Measurements from ENCODE around the gene AUTS2. TPM values are rescaled to one million over a fixed set of nuclear protein-coding genes. Genes with fewer than 3 reads are reported as not detected.

AUTS2 gene
- total RNA-seq, 1 experiment from 2014 or later, result not detected

- H3K9me3 ChIP-seq (replicated peaks), result 0 out of 2 replicates have a peak, but pooled peaks cover 5% of the 10 kb centered on the region
- no peak for DNase-seq (ENCODE audit: low read depth in 1 of 2, low spot score in 2 of 2)
- no peaks in the 10 kb centered on the region for H3K27me3 ChIP-seq (replicated peaks)
- H3K36me3 ChIP-seq, result no peaks in the 10 kb centered on the region
- no peaks in the 10 kb centered on the region for H3K4me1 ChIP-seq (replicated peaks)
- no peak overlapping the region for H3K27ac ChIP-seq
- no peak overlapping the region for H3K4me3 ChIP-seq
Observed at GRCh38 chr7:70749831-70750230, 1151.6 kb downstream of the AUTS2 start.

- Histone ChIP-seq H3K4me3 (no peak overlapping the region), H3K27me3 (replicated peaks) (no peaks in the 10 kb centered on the region), H3K36me3 (no peaks in the 10 kb centered on the region), H3K9me3 (replicated peaks) (0 out of 2 replicates have a peak, but pooled peaks cover 5% of the 10 kb centered on the region), H3K4me1 (replicated peaks) (no peaks in the 10 kb centered on the region), H3K27ac (no peak overlapping the region)
- no peak for DNase-seq (ENCODE audit: low read depth in 1 of 2, low spot score in 2 of 2)
Observed at GRCh38 chr7:70751895-70752294, 1153.6 kb downstream of the AUTS2 start.

GRCh38 chr7:70752794-70753241, 1154.5 kb downstream of the AUTS2 start:
- H3K27ac ChIP-seq, result no peak overlapping the region
- no peaks in the 10 kb centered on the region for H3K9me3 ChIP-seq (replicated peaks)
- no peaks in the 10 kb centered on the region for H3K36me3 ChIP-seq
- H3K4me1 ChIP-seq (replicated peaks), result no peaks in the 10 kb centered on the region
- DNase-seq (ENCODE audit: low read depth in 1 of 2, low spot score in 2 of 2), result no peak
- no peak overlapping the region for H3K4me3 ChIP-seq
- H3K27me3 ChIP-seq (replicated peaks), result no peaks in the 10 kb centered on the region

- H3K4me3 ChIP-seq, result no peak overlapping the region
- no peak for DNase-seq (ENCODE audit: low read depth in 1 of 2, low spot score in 2 of 2)
- no peak overlapping the region for H3K27ac ChIP-seq
- H3K27me3 ChIP-seq (replicated peaks), result no peaks in the 10 kb centered on the region
- no peaks in the 10 kb centered on the region for H3K4me1 ChIP-seq (replicated peaks)
- peaks cover 4% of the 10 kb centered on the region; the same call in 1 of the 2 replicates for H3K9me3 ChIP-seq (replicated peaks)
- no peaks in the 10 kb centered on the region for H3K36me3 ChIP-seq
Observed at GRCh38 chr7:70756789-70757188, 1158.5 kb downstream of the AUTS2 start.

GRCh38 chr7:70758646-70759045, 1160.4 kb downstream of the AUTS2 start:
- H3K27ac ChIP-seq, result no peak overlapping the region
- no peak for DNase-seq (ENCODE audit: low read depth in 1 of 2, low spot score in 2 of 2)
- H3K36me3 ChIP-seq, result no peaks in the 10 kb centered on the region
- peaks cover 5% of the 10 kb centered on the region; the same call in 1 of the 2 replicates for H3K9me3 ChIP-seq (replicated peaks)
- H3K4me1 ChIP-seq (replicated peaks), result no peaks in the 10 kb centered on the region
- no peak overlapping the region for H3K4me3 ChIP-seq
- no peaks in the 10 kb centered on the region for H3K27me3 ChIP-seq (replicated peaks)

- no peak for DNase-seq (ENCODE audit: low read depth in 1 of 2, low spot score in 2 of 2)
- Histone ChIP-seq H3K9me3 (replicated peaks) (peaks cover 5% of the 10 kb centered on the region; the same call in 1 of the 2 replicates), H3K27ac (no peak overlapping the region), H3K4me3 (no peak overlapping the region), H3K27me3 (replicated peaks) (no peaks in the 10 kb centered on the region), H3K4me1 (replicated peaks) (no peaks in the 10 kb centered on the region), H3K36me3 (no peaks in the 10 kb centered on the region)
Observed at GRCh38 chr7:70759674-70760073, 1161.4 kb downstream of the AUTS2 start.

GRCh38 chr7:70761711-70762328, 1163.5 kb downstream of the AUTS2 start:
- peaks cover 5% of the 10 kb centered on the region; the same call in 1 of the 2 replicates for H3K9me3 ChIP-seq (replicated peaks)
- no peak for DNase-seq (ENCODE audit: low read depth in 1 of 2, low spot score in 2 of 2)

GRCh38 chr7:70762696-70763095, 1164.4 kb downstream of the AUTS2 start:
- no peak for DNase-seq (ENCODE audit: low read depth in 1 of 2, low spot score in 2 of 2)
- Histone ChIP-seq H3K9me3 (replicated peaks) (peaks cover 5% of the 10 kb centered on the region; the same call in 1 of the 2 replicates), H3K27me3 (replicated peaks) (no peaks in the 10 kb centered on the region), H3K4me3 (no peak overlapping the region), H3K36me3 (no peaks in the 10 kb centered on the region), H3K27ac (no peak overlapping the region), H3K4me1 (replicated peaks) (no peaks in the 10 kb centered on the region)

More at GRCh38 chr7:70761711-70762328, 1163.5 kb downstream of the AUTS2 start:
- H3K27me3 ChIP-seq (replicated peaks), result no peaks in the 10 kb centered on the region
- H3K27ac ChIP-seq, result no peak overlapping the region
- H3K4me3 ChIP-seq, result no peak overlapping the region
- H3K4me1 ChIP-seq (replicated peaks), result no peaks in the 10 kb centered on the region
- no peaks in the 10 kb centered on the region for H3K36me3 ChIP-seq

- no peaks in the 10 kb centered on the region for H3K36me3 ChIP-seq
- no peak overlapping the region for H3K4me3 ChIP-seq
- DNase-seq (ENCODE audit: low read depth in 1 of 2, low spot score in 2 of 2), result no peak
- H3K27me3 ChIP-seq (replicated peaks), result no peaks in the 10 kb centered on the region
- H3K27ac ChIP-seq, result no peak overlapping the region
- H3K4me1 ChIP-seq (replicated peaks), result no peaks in the 10 kb centered on the region
- H3K9me3 ChIP-seq (replicated peaks), result peaks cover 7% of the 10 kb centered on the region; the same call in 1 of the 2 replicates
Observed at GRCh38 chr7:70763961-70764691, 1165.9 kb downstream of the AUTS2 start.

GRCh38 chr7:70764701-70765208, 1166.5 kb downstream of the AUTS2 start:
- no peak overlapping the region for H3K4me3 ChIP-seq
- H3K27ac ChIP-seq, result no peak overlapping the region
- no peak for DNase-seq (ENCODE audit: low read depth in 1 of 2, low spot score in 2 of 2)
- no peaks in the 10 kb centered on the region for H3K36me3 ChIP-seq
- no peaks in the 10 kb centered on the region for H3K4me1 ChIP-seq (replicated peaks)
- H3K27me3 ChIP-seq (replicated peaks), result no peaks in the 10 kb centered on the region
- H3K9me3 ChIP-seq (replicated peaks), result peaks cover 7% of the 10 kb centered on the region; the same call in 1 of the 2 replicates

GRCh38 chr7:70765651-70766050, 1167.4 kb downstream of the AUTS2 start:
- no peak for DNase-seq (ENCODE audit: low read depth in 1 of 2, low spot score in 2 of 2)
- Histone ChIP-seq H3K9me3 (replicated peaks) (peaks cover 7% of the 10 kb centered on the region; the same call in 1 of the 2 replicates), H3K27me3 (replicated peaks) (no peaks in the 10 kb centered on the region), H3K27ac (no peak overlapping the region), H3K36me3 (no peaks in the 10 kb centered on the region), H3K4me1 (replicated peaks) (no peaks in the 10 kb centered on the region), H3K4me3 (no peak overlapping the region)

GRCh38 chr7:70766109-70766508, 1167.8 kb downstream of the AUTS2 start:
- H3K4me1 ChIP-seq (replicated peaks), result no peaks in the 10 kb centered on the region
- no peaks in the 10 kb centered on the region for H3K27me3 ChIP-seq (replicated peaks)
- H3K36me3 ChIP-seq, result no peaks in the 10 kb centered on the region
- no peak overlapping the region for H3K27ac ChIP-seq
- H3K9me3 ChIP-seq (replicated peaks), result peaks cover 7% of the 10 kb centered on the region; the same call in 1 of the 2 replicates
- no peak overlapping the region for H3K4me3 ChIP-seq
- no peak for DNase-seq (ENCODE audit: low read depth in 1 of 2, low spot score in 2 of 2)

- no peaks in the 10 kb centered on the region for H3K27me3 ChIP-seq (replicated peaks)
- no peak for DNase-seq (ENCODE audit: low read depth in 1 of 2, low spot score in 2 of 2)
- H3K9me3 ChIP-seq (replicated peaks), result peaks cover 4% of the 10 kb centered on the region; the same call in 1 of the 2 replicates
- no peak overlapping the region for H3K27ac ChIP-seq
- H3K4me3 ChIP-seq, result no peak overlapping the region
- H3K4me1 ChIP-seq (replicated peaks), result no peaks in the 10 kb centered on the region
- H3K36me3 ChIP-seq, result no peaks in the 10 kb centered on the region
Observed at GRCh38 chr7:70766694-70767093, 1168.4 kb downstream of the AUTS2 start.

- Histone ChIP-seq H3K27ac (no peak overlapping the region), H3K4me1 (replicated peaks) (no peaks in the 10 kb centered on the region), H3K4me3 (no peak overlapping the region), H3K36me3 (no peaks in the 10 kb centered on the region), H3K9me3 (replicated peaks) (peaks cover 2% of the 10 kb centered on the region; the same call in 1 of the 2 replicates), H3K27me3 (replicated peaks) (no peaks in the 10 kb centered on the region)
- no peak for DNase-seq (ENCODE audit: low read depth in 1 of 2, low spot score in 2 of 2)
Observed at GRCh38 chr7:70770154-70770553, 1171.9 kb downstream of the AUTS2 start.

All from SJSA1 (cell line).